Heart left ventricle (tissue), 16 donors: Measurements from ENCODE around the gene SYT9. TPM values are rescaled to one million over a fixed set of nuclear protein-coding genes. Genes with fewer than 3 reads are reported as not detected.
A peak's percentile ranks its signal among the peaks of the same experiment; 100 is the strongest.

Experiments used
- ATAC-seq, 4 donors: fragments of 200-7000 bp; cut with Tn5 transposase; one replicate each; pipeline ENCODE4 v1.9.1; 2020 to 2022; ENCODE audit warnings: moderate library complexity in 4 of 4, mild to moderate bottlenecking in 3 of 4, moderate number of reproducible peaks in 1 of 4
- DNase-seq, 5 donors: peaks; one replicate each; pipeline ENCODE4 v3.0.0-alpha.2; 2020
- H3K27ac ChIP-seq, 12 donors: fragments of 200-600 bp; sonication (generic) in 4 of 12; one replicate each; pipeline versions ENCODE4 v1.5.0 to v1.8.0; 2016 to 2022; ENCODE audit warnings: mild to moderate bottlenecking in 2 of 12
- H3K27me3 ChIP-seq, 9 donors: fragments of 200-600 bp; sonication (generic) in 2 of 9; one replicate each; pipeline versions ENCODE4 v1.5.1 to v1.8.0; 2016 to 2022; ENCODE audit warnings: mild to moderate bottlenecking in 3 of 9
- H3K36me3 ChIP-seq, 9 donors: fragments of 200-600 bp; sonication (generic) in 2 of 9; one replicate each; pipeline versions ENCODE4 v1.5.0 to v1.8.0; 2018 to 2022; ENCODE audit warnings: mild to moderate bottlenecking in 2 of 9
- H3K4me1 ChIP-seq, 12 donors: fragments of 200-600 bp; sonication (generic) in 4 of 12; one replicate each; pipeline versions ENCODE4 v1.5.0 to v1.8.0; 2016 to 2022; ENCODE audit warnings: mild to moderate bottlenecking in 3 of 12
- H3K4me3 ChIP-seq, 12 donors: fragments of 200-600 bp; sonication (generic) in 4 of 12; one replicate each; pipeline versions ENCODE4 v1.5.0 to v1.8.0; 2017 to 2022; ENCODE audit warnings: mild to moderate bottlenecking in 9 of 12, moderate library complexity in 4 of 12
- H3K9me3 ChIP-seq, 12 donors: fragments of 200-600 bp; sonication (generic) in 4 of 12; one replicate each; pipeline versions ENCODE4 v1.5.0 to v1.8.0; 2016 to 2022; ENCODE audit warnings: mild to moderate bottlenecking in 1 of 12
- CTCF ChIP-seq, 12 donors: fragments of 200-600 bp; sonication (generic) in 4 of 12; IDR thresholded peaks; one replicate each; pipeline versions ENCODE4 v1.5.0 to v1.8.0; 2018 to 2022; ENCODE audit warnings: antibody characterized with exemption in 12 of 12, mild to moderate bottlenecking in 5 of 12
- POLR2A ChIP-seq, 2 donors: fragments of 450-650 bp; IDR thresholded peaks; one replicate each; pipeline ENCODE4 v1.6.1; 2017; ENCODE audit warnings: antibody characterized with exemption in 2 of 2, mild to moderate bottlenecking in 2 of 2, moderate library complexity in 2 of 2
- WGBS, 4 donors: extraction: QIAGEN DNeasy Blood & Tissue Kit in 2 of 4; methylation state at CpG; one replicate each; pipeline versions ENCODE4 v1.1.5 to v1.1.7; 2013 to 2018; 5-methylcytosine and 5-hydroxymethylcytosine counted together
- intact Hi-C, 10 donors: fragments of 100-400 bp; cut with DNase I; formaldehyde crosslinking; loops; one replicate each; pipeline versions ENCODE4 v1.11.1 to v1.14.2; 2022
- polyA plus RNA-seq, 2 donors: library from polyadenylated mRNA; stranded (reverse); fragments of 200-250 nt; gene quantifications; one replicate each; pipeline ENCODE4 v1.2.3, GENCODE V29; 2013
- total RNA-seq, 9 donors: library from RNA; depleted of rRNA in 2 of 9; stranded (reverse); fragments of >200 nt in 2 of 9; fragmentation: NEBNext Ultra II Directional in 3 of 9; extraction: Animal tissue kit (Norgen Biotek cat#: 25700) in 3 of 9; gene quantifications; one replicate each; pipeline versions ENCODE4 v1.1.0 to v1.2.4, GENCODE V29; 2016 to 2023
- donor health status: ischemic (EF 13 %, LVEDD 7.1; RV severe dilation, severe dysfunction).
- donor health status: healthy with polysubstance abuse.
- donor health status: DM: no; HTN: yes; CAD: no.
- donor health status: DM: no; HTN: no; CAD: no.
- donor health status: ischemic (EF 25% LVEDD 6.9; RV normal size, moderate dysfunction).
- donor health status: ischemic (EF 25% LVEDD 5.7; RV mildly dilated, moderate dysfunction).
- donor health status: healthy.
- donor health status: DM: yes; HTN: yes; CAD: no.
- donor health status: ischemic (EF 35%, LVEDD 5.7; RV mildly dilated, moderate dysfunction).
- donor health status: nonischemic (EF 11% LVEDD 7.7; RV severe dilation, severe dysfunction).
- donor health status: DM: yes; HTN: yes; CAD: no.
- donor health status: PGD.
- donor health status: ischemic (EF 29% LVEDD 5.4; RV normal size, mild dysfunction).
- donor health status: nonischemic (EF 23%, LVEDD 6.1; RV moderate dilation, normal function).

SYT9 gene
- total and polyA plus RNA-seq, 11 donors, result 0.04 to 1.4 (median 0.27) TPM; not detected in 2

GRCh38 chr11:7494086-7494745 lies 242.5 kb downstream of the SYT9 start:
- ATAC-seq, result no peak
- 87 to 93% (median 93%) methylated on average over 5 of the region's 5 CpGs for WGBS, 4 donors
- TF ChIP-seq POLR2A (IDR thresholded peaks at IDR 0.05) (no peak), CTCF (IDR thresholded peaks at IDR 0.05) (no peak)

GRCh38 chr11:7495882-7496551 lies 244.3 kb downstream of the SYT9 start:
- intact Hi-C loops, result no loop called here
- peak in 1 of 5 donors; percentile 37 for DNase-seq
- Histone ChIP-seq H3K4me3 (no peak overlapping the region), H3K4me1 (peaks cover 0 to 25% (median 2%) of the 10 kb centered on the region in 12 donors), H3K36me3 (peaks cover 0 to 47% (median 0%) of the 10 kb centered on the region in 9 donors), H3K9me3 (no peaks in the 10 kb centered on the region), H3K27me3 (no peaks in the 10 kb centered on the region), H3K27ac (peak overlapping the region in 1 of 12 donors; percentile 47)
- peak in 3 of 4 donors; percentile 31 to 52 (median 39) for ATAC-seq
- TF ChIP-seq POLR2A (IDR thresholded peaks at IDR 0.05), result no peak
- no peak for TF ChIP-seq CTCF (IDR thresholded peaks at IDR 0.05)
- WGBS, 4 donors, result 74 to 83% (median 77%) methylated on average over 4 of the region's 4 CpGs

More at GRCh38 chr11:7494086-7494745, 242.5 kb downstream of the SYT9 start:
- Histone ChIP-seq H3K4me3 (no peak overlapping the region), H3K27me3 (no peaks in the 10 kb centered on the region), H3K27ac (no peak overlapping the region), H3K9me3 (no peaks in the 10 kb centered on the region), H3K4me1 (peaks cover 0 to 25% (median 2%) of the 10 kb centered on the region in 12 donors), H3K36me3 (peaks cover 0 to 50% (median 0%) of the 10 kb centered on the region in 9 donors)
- intact Hi-C loops, result no loop called here
- DNase-seq, result no peak

GRCh38 chr11:7498193-7498592 lies 246.5 kb downstream of the SYT9 start:
- DNase-seq (no peak), ATAC-seq (no peak)
- no peak for TF ChIP-seq POLR2A (IDR thresholded peaks at IDR 0.05)
- H3K4me3 ChIP-seq, result no peak overlapping the region
- no peak overlapping the region for H3K27ac ChIP-seq
- H3K36me3 ChIP-seq, result peaks cover 0 to 45% (median 0%) of the 10 kb centered on the region in 9 donors
- H3K4me1 ChIP-seq, result peaks cover 0 to 17% (median 0%) of the 10 kb centered on the region in 12 donors
- intact Hi-C loops, result no loop called here
- WGBS, 4 donors, result 82 to 94% (median 86%) methylated on average over 4 of the region's 4 CpGs
- H3K9me3 ChIP-seq, result no peaks in the 10 kb centered on the region
- H3K27me3 ChIP-seq, result no peaks in the 10 kb centered on the region

- TF ChIP-seq POLR2A (IDR thresholded peaks at IDR 0.05), result no peak
- TF ChIP-seq CTCF (IDR thresholded peaks at IDR 0.05), result no peak
- no peaks in the 10 kb centered on the region for H3K27me3 ChIP-seq
- DNase-seq (no peak), ATAC-seq (no peak)
- intact Hi-C loops, result no loop called here
- H3K4me1 ChIP-seq, result peaks cover 0 to 16% (median 0%) of the 10 kb centered on the region in 12 donors
- H3K36me3 ChIP-seq, result peaks cover 0 to 44% (median 0%) of the 10 kb centered on the region in 9 donors
- H3K9me3 ChIP-seq, result no peaks in the 10 kb centered on the region
- no peak overlapping the region for H3K27ac ChIP-seq
- WGBS, 4 donors, result 97 to 100% (median 99%) methylated on average over 1 of the region's 1 CpG
- H3K4me3 ChIP-seq, result no peak overlapping the region
Observed at GRCh38 chr11:7499081-7499480, 247.4 kb downstream of the SYT9 start.
